A549 (cell line): Measurements from ENCODE around the gene RTN4RL1.

Source experiments
- CBX8 ChIP-seq: fragments of 200-600 bp; sonication (generic); IDR thresholded peaks from 2 replicates; pipeline ENCODE4 v1.6.1; 2016
- CTCF ChIP-seq: fragments of >200 bp; sonication (Bioruptor Twin); formaldehyde crosslinking; IDR thresholded peaks from 3 replicates; pipeline ENCODE4 v1.5.1; 2016
- FOSL2 ChIP-seq, 2 experiments: fragments of 450-650 bp in 1 of 2; fragments of >200 bp in 1 of 2; sonication (Bioruptor Twin) in 1 of 2; formaldehyde crosslinking; IDR thresholded peaks; 2 replicates each; pipeline versions ENCODE4 v1.5.0 to v1.6.1; 2016 to 2020; ENCODE audit warnings: mild to moderate bottlenecking in 1 of 2, moderate library complexity in 1 of 2
- JUN ChIP-seq, 2 experiments: fragments of >200 bp; sonication (Bioruptor Twin); formaldehyde crosslinking; IDR thresholded peaks; 2 replicates in 1 of 2; 3 replicates in 1 of 2; pipeline ENCODE4 v1.6.1; 2016 to 2017
- MAFK ChIP-seq: fragments of 450-650 bp; IDR thresholded peaks from 2 replicates; pipeline ENCODE4 v1.6.1; 2014; ENCODE audit not compliant: partially characterized antibody
- MAX ChIP-seq: IDR thresholded peaks from 2 replicates; pipeline ENCODE4 v1.6.1; 2012
- POLR2A ChIP-seq: IDR thresholded peaks from 2 replicates; pipeline ENCODE4 v1.6.1; 2012; ENCODE audit warnings: mild to moderate bottlenecking, low read length
- POLR2AphosphoS2 ChIP-seq: conservative IDR thresholded peaks from 2 replicates; pipeline ENCODE4 v1.6.1; 2012; ENCODE audit warnings: low read length, improper control_type of control experiment, inconsistent platforms
- RARB ChIP-seq: fragments of 250-450 bp; sonication (Bioruptor Pico); IDR thresholded peaks from 2 replicates; pipeline ENCODE4 v1.8.0; 2021; ENCODE audit warnings: mild to moderate bottlenecking, moderate library complexity
- REST ChIP-seq: fragments of 200-600 bp; sonication (generic); IDR thresholded peaks from 2 replicates; pipeline ENCODE4 v1.6.1; 2016; ENCODE audit warnings: antibody characterized with exemption, mild to moderate bottlenecking, moderate library complexity
- SREBF2 ChIP-seq: fragments of 450-650 bp; IDR thresholded peaks from 2 replicates; pipeline ENCODE4 v1.6.1; 2014; ENCODE audit warnings: mild to moderate bottlenecking, moderate library complexity

DNA sequence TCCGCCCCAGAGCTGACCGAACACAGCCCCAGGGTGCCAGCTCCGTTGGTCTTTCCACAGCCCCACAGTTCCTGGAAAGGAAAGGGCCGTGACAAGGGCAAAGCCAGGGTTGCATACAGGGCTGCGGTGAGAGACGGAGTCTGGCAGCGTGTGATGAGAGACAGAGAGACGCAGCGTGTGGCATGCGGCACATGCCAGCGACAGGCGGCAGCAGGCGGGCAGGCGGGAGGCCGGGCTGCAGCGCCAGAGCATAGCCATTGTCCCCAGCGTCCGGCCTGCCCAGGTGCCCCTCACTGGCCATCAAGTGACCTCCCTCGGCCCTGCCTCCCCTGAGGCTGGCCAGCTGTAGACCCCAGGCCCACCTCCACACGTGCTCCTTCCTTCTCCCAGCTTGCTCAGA is 8.6 kb downstream of the RTN4RL1 start:
- TF ChIP-seq CTCF (no peak), POLR2A (no peak), JUN (IDR thresholded peaks at IDR 0.05) (no peak), MAX (no peak), CBX8 (no peak), MAFK (no peak), REST (no peak), RARB (CRISPR knock-in tag) (no peak), SREBF2 (no peak), FOSL2 (IDR thresholded peaks at IDR 0.05) (no peak), FOSL2 (CRISPR knock-in tag; IDR thresholded peaks at IDR 0.05) (no peak), POLR2AphosphoS2 (no peak)
